ENCODE data around the gene LIG1. TPM values are rescaled to one million over a fixed set of nuclear protein-coding genes. Genes with fewer than 3 reads are reported as not detected.

The LIG1 gene
- total and polyA plus RNA-seq, 2 experiments from 2014 or later: 23.8 to 28.4 TPM

GRCh38 chr19:48203794-48204628, 33.9 kb upstream of the LIG1 start:
- peak overlapping the region; percentile 12 for H3K4me3 ChIP-seq
- no peaks in the 10 kb centered on the region for H3K36me3 ChIP-seq (replicated peaks; ENCODE audit: insufficient read depth, low read depth)
- peak overlapping the region; percentile 66 for H3K27ac ChIP-seq
- H3K9me2 ChIP-seq (replicated peaks; ENCODE audit: insufficient read depth): no peaks in the 10 kb centered on the region
- no peak for TF ChIP-seq EZH2 (IDR thresholded peaks at IDR 0.05; ENCODE audit: borderline replicate concordance)
- no peak for TF ChIP-seq CTCF (IDR thresholded peaks at IDR 0.05; ENCODE audit: poor library complexity)
- no peak for TF ChIP-seq EZH2phosphoT487 (IDR thresholded peaks at IDR 0.05; ENCODE audit: low read depth, severe bottlenecking, unreplicated experiment)
- peak overlapping the region; percentile 81 for H3K4me2 ChIP-seq
- H2AFZ ChIP-seq: peak overlapping the region; percentile 54
- H3K9me3 ChIP-seq (ENCODE audit: low read depth): no peaks in the 10 kb centered on the region
- peaks cover 2% of the 10 kb centered on the region for H3K79me2 ChIP-seq
- no peaks in the 10 kb centered on the region for H3K4me1 ChIP-seq (ENCODE audit: insufficient read depth)
- H3K27me3 ChIP-seq: no peaks in the 10 kb centered on the region
- under 1% methylated on average over 34 of the region's 34 CpGs for WGBS (ENCODE audit: low lambda C conversion rate, missing lambda C conversion rate)
- no peaks in the 10 kb centered on the region for H4K20me1 ChIP-seq (ENCODE audit: insufficient read depth, poor library complexity, severe bottlenecking)
- peak; percentile 97 for DNase-seq (ENCODE audit: low spot score)

GRCh38 chr19:48203222-48203793, 33.2 kb upstream of the LIG1 start:
- H3K79me2 ChIP-seq: peaks cover 2% of the 10 kb centered on the region
- H2AFZ ChIP-seq: peak overlapping the region; percentile 49
- TF ChIP-seq EZH2 (IDR thresholded peaks at IDR 0.05; ENCODE audit: borderline replicate concordance) (no peak), CTCF (IDR thresholded peaks at IDR 0.05; ENCODE audit: poor library complexity) (no peak), EZH2phosphoT487 (IDR thresholded peaks at IDR 0.05; ENCODE audit: low read depth, severe bottlenecking, unreplicated experiment) (no peak)
- H3K9me3 ChIP-seq (ENCODE audit: low read depth): no peaks in the 10 kb centered on the region
- H3K9me2 ChIP-seq (replicated peaks; ENCODE audit: insufficient read depth): no peaks in the 10 kb centered on the region
- DNase-seq (ENCODE audit: low spot score): no peak
- no peaks in the 10 kb centered on the region for H3K36me3 ChIP-seq (replicated peaks; ENCODE audit: insufficient read depth, low read depth)
- peak overlapping the region; percentile 66 for H3K27ac ChIP-seq
- peak overlapping the region; percentile 71 for H3K4me2 ChIP-seq
- H3K4me1 ChIP-seq (ENCODE audit: insufficient read depth): no peaks in the 10 kb centered on the region
- no peaks in the 10 kb centered on the region for H3K27me3 ChIP-seq
- 25% methylated on average over 5 of the region's 5 CpGs for WGBS (ENCODE audit: low lambda C conversion rate, missing lambda C conversion rate)
- H3K4me3 ChIP-seq: peak overlapping the region; percentile 7
- H4K20me1 ChIP-seq (ENCODE audit: insufficient read depth, poor library complexity, severe bottlenecking): no peaks in the 10 kb centered on the region

- Histone ChIP-seq H3K27me3 (no peaks in the 10 kb centered on the region), H3K9me3 (ENCODE audit: low read depth) (no peaks in the 10 kb centered on the region), H4K20me1 (ENCODE audit: insufficient read depth, poor library complexity, severe bottlenecking) (no peaks in the 10 kb centered on the region), H3K9me2 (replicated peaks; ENCODE audit: insufficient read depth) (no peaks in the 10 kb centered on the region), H3K4me3 (no peak overlapping the region), H3K79me2 (no peaks in the 10 kb centered on the region), H3K36me3 (replicated peaks; ENCODE audit: insufficient read depth, low read depth) (no peaks in the 10 kb centered on the region), H3K4me1 (ENCODE audit: insufficient read depth) (no peaks in the 10 kb centered on the region), H3K4me2 (no peak overlapping the region), H3K27ac (no peak overlapping the region), H2AFZ (no peak overlapping the region)
- 88% methylated on average over 10 of the region's 13 CpGs for WGBS (ENCODE audit: low lambda C conversion rate, missing lambda C conversion rate)
- DNase-seq (ENCODE audit: low spot score): no peak
- TF ChIP-seq CTCF (IDR thresholded peaks at IDR 0.05; ENCODE audit: poor library complexity) (no peak), EZH2 (IDR thresholded peaks at IDR 0.05; ENCODE audit: borderline replicate concordance) (no peak), EZH2phosphoT487 (IDR thresholded peaks at IDR 0.05; ENCODE audit: low read depth, severe bottlenecking, unreplicated experiment) (no peak)
Observed at GRCh38 chr19:48196933-48197665, 27.0 kb upstream of the LIG1 start.

Data from hepatocyte (in vitro differentiated cells).